Esophagus muscularis mucosa (tissue), 4 donors: ENCODE results near the gene EIF5B. TPM values are rescaled to one million over a fixed set of nuclear protein-coding genes. Genes with fewer than 3 reads are reported as not detected.
"Not testable (repeated sequence)": the region's sequence is repeated elsewhere in the genome, so short reads cannot be mapped to it uniquely, and the experiment has no call there.

Experiments used
- DNase-seq: peaks from one replicate; pipeline ENCODE4 v3.0.0-alpha.2; 2017; ENCODE audit errors: extremely low spot score
- H3K27ac ChIP-seq, 4 donors: fragments of 200-600 bp; sonication (generic); replicated peaks in 1 of 4; 1 replicate in 3 of 4; 2 replicates in 1 of 4; pipeline ENCODE4 v1.5.1; 2016 to 2019; ENCODE audit warnings: mild to moderate bottlenecking in 1 of 4
- H3K27me3 ChIP-seq, 4 donors: fragments of 200-600 bp; sonication (generic); one replicate each; pipeline versions ENCODE4 v1.5.1 to v1.6.0; 2016 to 2019
- H3K36me3 ChIP-seq, 4 donors: fragments of 200-600 bp; sonication (generic); one replicate each; pipeline ENCODE4 v1.5.1; 2016 to 2019
- H3K4me1 ChIP-seq, 4 donors: fragments of 200-600 bp; sonication (generic); one replicate each; pipeline ENCODE4 v1.5.1; 2016 to 2019
- H3K4me3 ChIP-seq, 4 donors: fragments of 200-600 bp; sonication (generic); 1 replicate in 2 of 4; 2 replicates in 2 of 4; pipeline ENCODE4 v1.5.1; 2016 to 2019; ENCODE audit warnings: mild to moderate bottlenecking in 4 of 4, moderate library complexity in 1 of 4
- H3K9me3 ChIP-seq, 4 donors: fragments of 200-600 bp; sonication (generic); 1 replicate in 3 of 4; 2 replicates in 1 of 4; pipeline ENCODE4 v1.5.1; 2016 to 2019
- CTCF ChIP-seq, 3 experiments: fragments of 200-600 bp in 2 of 3; fragments of 450-650 bp in 1 of 3; sonication (generic) in 2 of 3; IDR thresholded peaks; one replicate each; pipeline ENCODE4 v1.5.1; 2017 to 2019; ENCODE audit warnings: antibody characterized with exemption in 3 of 3, mild to moderate bottlenecking in 2 of 3, moderate library complexity in 1 of 3
- EP300 ChIP-seq: sonication (generic); formaldehyde crosslinking; IDR thresholded peaks from one replicate; pipeline ENCODE4 v1.6.1; 2017; ENCODE audit warnings: antibody characterized with exemption
- POLR2A ChIP-seq: fragments of 450-650 bp; IDR thresholded peaks from one replicate; pipeline ENCODE4 v1.6.1; 2017; ENCODE audit warnings: antibody characterized with exemption, moderate library complexity, mild to moderate bottlenecking, low read depth
- POLR2AphosphoS5 ChIP-seq, 2 donors: sonication (generic); formaldehyde crosslinking; IDR thresholded peaks; one replicate each; pipeline ENCODE4 v1.6.1; 2017; ENCODE audit warnings: antibody characterized with exemption in 2 of 2
- WGBS: methylation state at CpG from one replicate; pipeline ENCODE4 v1.1.5; 2018; 5-methylcytosine and 5-hydroxymethylcytosine counted together
- intact Hi-C: fragments of 100-400 bp; cut with DNase I; formaldehyde crosslinking; loops from one replicate; pipeline ENCODE4 v1.15.1; 2023
- total RNA-seq, 4 donors: library from RNA; depleted of rRNA; stranded (reverse); fragments of >200 nt; gene quantifications; one replicate each; pipeline versions ENCODE4 v1.1.0 to v1.2.1, GENCODE V29; 2016

Gene EIF5B
- total RNA-seq, 4 donors from 2014 or later = 39.6 to 60.2 (median 47.4) TPM

GRCh38 chr2:99350194-99350593 is 13.0 kb downstream of the EIF5B start:
- H3K4me1 ChIP-seq = peaks cover 0 to 18% (median 4%) of the 10 kb centered on the region in 4 donors
- H3K9me3 ChIP-seq = no peaks in the 10 kb centered on the region
- H3K27me3 ChIP-seq = no peaks in the 10 kb centered on the region
- no peak for DNase-seq
- no peak for TF ChIP-seq POLR2A
- TF ChIP-seq EP300 = no peak
- TF ChIP-seq POLR2AphosphoS5 (IDR thresholded peaks at IDR 0.05) = no peak
- no peak for TF ChIP-seq CTCF (IDR thresholded peaks at IDR 0.05)
- intact Hi-C loops = no loop called here
- no peak overlapping the region for H3K27ac ChIP-seq
- no peaks in the 10 kb centered on the region for H3K36me3 ChIP-seq
- no peak overlapping the region for H3K4me3 ChIP-seq

DNA sequence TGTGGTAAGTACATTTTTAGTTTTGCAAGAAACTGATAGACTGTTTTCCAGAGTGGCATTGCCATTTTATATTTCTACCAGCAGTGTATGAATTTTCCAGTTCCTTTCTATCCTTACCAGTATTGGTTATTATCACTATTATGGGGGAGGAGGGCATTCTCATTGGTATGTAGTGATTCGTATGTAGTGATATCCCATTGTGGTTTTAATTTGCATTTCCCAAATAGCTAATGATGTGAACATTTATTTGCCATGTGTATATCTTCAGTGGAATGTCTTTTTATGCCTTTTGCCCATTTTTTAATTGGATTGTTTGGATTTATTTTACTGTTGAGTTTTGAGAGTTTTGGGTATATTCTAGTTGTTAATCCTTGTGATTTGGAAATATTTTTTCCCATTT is 16.9 kb downstream of the EIF5B start:
- no peak overlapping the region for H3K27ac ChIP-seq
- intact Hi-C loops = no loop called here
- H3K36me3 ChIP-seq = no peaks in the 10 kb centered on the region
- TF ChIP-seq POLR2AphosphoS5 (IDR thresholded peaks at IDR 0.05) (no peak), EP300 (no peak), CTCF (IDR thresholded peaks at IDR 0.05) (no peak), POLR2A (no peak)
- no peak for DNase-seq
- no peak overlapping the region for H3K4me3 ChIP-seq
- H3K4me1 ChIP-seq = peaks cover 6 to 24% (median 14%) of the 10 kb centered on the region in 4 donors
- no peaks in the 10 kb centered on the region for H3K27me3 ChIP-seq
- H3K9me3 ChIP-seq = no peaks in the 10 kb centered on the region
- 100% methylated on average over 1 of the region's 1 CpG for WGBS

DNA sequence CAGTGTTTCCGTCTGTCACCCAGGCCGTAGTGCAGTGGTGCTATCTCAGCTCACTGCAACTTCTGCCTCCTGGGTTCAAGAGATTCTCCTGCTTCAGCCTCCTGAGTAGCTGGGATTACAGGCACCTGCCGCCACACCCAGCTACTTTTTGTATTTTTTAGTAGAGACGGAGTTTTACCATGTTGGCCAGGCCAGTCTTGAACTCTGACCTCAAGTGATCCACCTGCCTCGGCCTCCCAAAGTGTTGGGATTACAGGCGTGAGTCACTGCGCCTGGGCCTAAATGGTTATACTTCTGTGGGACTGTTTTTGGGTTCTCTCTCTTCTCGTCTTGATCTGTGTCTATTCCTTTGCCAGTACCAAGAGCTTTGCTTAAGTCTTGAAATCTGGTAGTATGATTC is 17.6 kb downstream of the EIF5B start:
- DNase-seq, H3K9me3 ChIP-seq, H3K27me3 ChIP-seq, intact Hi-C loops, H3K36me3 ChIP-seq, H3K4me3 ChIP-seq, H3K27ac ChIP-seq: not testable (repeated sequence)
- H3K4me1 ChIP-seq = peaks cover 6 to 24% (median 11%) of the 10 kb centered on the region in 4 donors
- 98% methylated on average over 8 of the region's 8 CpGs for WGBS

- peaks cover 6 to 20% (median 11%) of the 10 kb centered on the region in 4 donors for H3K4me1 ChIP-seq
- no peak overlapping the region for H3K4me3 ChIP-seq
- TF ChIP-seq POLR2AphosphoS5 (IDR thresholded peaks at IDR 0.05) (no peak), POLR2A (no peak), EP300 (no peak), CTCF (IDR thresholded peaks at IDR 0.05) (no peak)
- intact Hi-C loops = no loop called here
- peaks cover 0 to 16% (median 8%) of the 10 kb centered on the region in 4 donors for H3K36me3 ChIP-seq
- H3K9me3 ChIP-seq = no peaks in the 10 kb centered on the region
- no peak for DNase-seq
- H3K27me3 ChIP-seq = no peaks in the 10 kb centered on the region
- no peak overlapping the region for H3K27ac ChIP-seq
These were observed 19.7 kb downstream of the EIF5B start for GRCh38 chr2:99356853-99357252.

DNA sequence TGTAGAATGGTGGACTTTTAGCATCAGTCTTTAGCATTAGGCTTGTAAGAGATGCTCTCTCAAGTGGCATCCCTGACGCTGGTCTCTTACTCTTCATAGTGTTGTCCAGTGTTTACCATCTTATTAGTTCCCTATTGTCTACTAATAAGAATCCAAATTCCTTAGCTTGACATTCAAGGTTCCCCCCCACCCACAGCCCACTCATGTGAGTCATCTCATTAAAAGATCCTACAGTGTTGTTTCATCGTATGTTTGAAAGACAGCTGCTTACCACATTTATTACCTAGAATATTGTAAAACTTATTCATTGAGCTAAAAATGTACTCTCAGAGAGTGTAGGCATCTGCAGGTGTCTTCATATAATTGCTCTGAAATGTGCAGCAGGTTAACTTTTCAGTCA is 28.5 kb downstream of the EIF5B start:
- H3K36me3 ChIP-seq = peaks cover 47 to 99% (median 86%) of the 10 kb centered on the region in 4 donors
- TF ChIP-seq POLR2A (no peak), CTCF (IDR thresholded peaks at IDR 0.05) (no peak), EP300 (no peak), POLR2AphosphoS5 (IDR thresholded peaks at IDR 0.05) (no peak)
- no peaks in the 10 kb centered on the region for H3K27me3 ChIP-seq
- intact Hi-C loops = no loop called here
- DNase-seq = no peak
- no peak overlapping the region for H3K27ac ChIP-seq
- no peak overlapping the region for H3K4me3 ChIP-seq
- no peaks in the 10 kb centered on the region for H3K9me3 ChIP-seq
- no peaks in the 10 kb centered on the region for H3K4me1 ChIP-seq
- 91% methylated on average over 2 of the region's 2 CpGs for WGBS

DNA sequence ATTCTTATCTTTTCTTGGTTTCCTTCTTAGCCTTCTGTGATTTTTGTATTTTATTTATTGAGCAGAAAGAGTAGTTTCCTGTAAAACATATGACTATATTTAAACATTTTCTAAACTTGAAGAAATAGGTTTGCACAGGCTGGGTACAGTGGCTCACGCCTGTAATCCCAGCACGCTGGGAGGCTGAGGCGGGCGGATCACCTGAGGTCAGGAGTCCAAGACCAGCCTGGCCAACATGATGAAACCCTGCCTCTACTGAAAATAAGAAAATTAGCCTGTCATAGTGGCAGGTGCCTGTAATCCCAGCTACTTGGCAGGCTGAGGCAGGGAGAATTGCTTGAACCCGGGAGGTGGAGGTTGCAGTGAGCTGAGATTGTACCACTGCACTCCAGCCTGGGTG is 31.7 kb downstream of the EIF5B start:
- H3K4me3 ChIP-seq, DNase-seq, intact Hi-C loops, H3K4me1 ChIP-seq, H3K27ac ChIP-seq, H3K27me3 ChIP-seq, H3K9me3 ChIP-seq: not testable (repeated sequence)
- peaks cover 46 to 100% (median 90%) of the 10 kb centered on the region in 4 donors for H3K36me3 ChIP-seq
- 98% methylated on average over 5 of the region's 5 CpGs for WGBS
